ENCODE measurements around the gene ELL2. TPM values are rescaled to one million over a fixed set of nuclear protein-coding genes. Genes with fewer than 3 reads are reported as not detected.

ELL2 gene
- total and polyA plus RNA-seq, 2 of the 13 experiments (the other 11 are each of a cell fraction or from before 2014, with no cell fraction given): 78.9 to 97.1 TPM

DNA sequence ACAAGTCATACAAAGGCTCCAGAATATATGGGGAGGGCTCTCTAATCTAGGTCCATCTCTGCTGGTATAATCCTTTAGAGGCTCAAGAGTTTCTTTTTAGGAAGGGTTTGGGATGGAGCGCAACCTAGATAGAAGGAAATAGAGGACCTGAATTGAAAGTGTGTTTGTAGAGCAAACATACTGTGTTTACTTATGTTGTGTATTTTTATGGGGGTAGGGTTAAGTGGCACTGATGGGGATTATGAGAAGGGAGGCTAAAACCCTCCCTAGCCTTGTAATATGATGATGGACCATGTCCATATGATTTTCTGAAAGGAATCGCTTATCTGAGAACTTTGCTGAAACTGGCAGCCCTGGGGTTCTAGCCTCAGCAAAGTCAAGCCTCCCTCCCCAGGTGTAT, 4.4 kb upstream of the ELL2 start (continued):
- TF ChIP-seq SCMH1 (CRISPR knock-in tag; IDR thresholded peaks at IDR 0.05; ENCODE audit: borderline replicate concordance) (no peak), ZNF136 (CRISPR knock-in tag; IDR thresholded peaks at IDR 0.05; ENCODE audit: low read depth) (no peak), ZNF496 (CRISPR knock-in tag; IDR thresholded peaks at IDR 0.05; ENCODE audit: insufficient replicate concordance) (no peak), MEIS1 (CRISPR knock-in tag; IDR thresholded peaks at IDR 0.05; ENCODE audit: borderline replicate concordance) (no peak), SMAD1 (CRISPR knock-in tag; IDR thresholded peaks at IDR 0.05; ENCODE audit: borderline replicate concordance, low read depth) (no peak), FLYWCH1 (CRISPR knock-in tag; IDR thresholded peaks at IDR 0.05) (no peak), ZNF296 (CRISPR knock-in tag; conservative IDR thresholded peaks at IDR 0.05) (no peak), SP1 (IDR thresholded peaks at IDR 0.05) (no peak), SP1 (CRISPR knock-in tag; IDR thresholded peaks at IDR 0.05) (no peak), MTA1 (CRISPR knock-in tag; IDR thresholded peaks at IDR 0.05; ENCODE audit: borderline replicate concordance) (no peak), ZNF24 (IDR thresholded peaks at IDR 0.05) (no peak), KDM2A (CRISPR knock-in tag; IDR thresholded peaks at IDR 0.05; ENCODE audit: borderline replicate concordance, low read depth) (no peak), ZKSCAN1 (IDR thresholded peaks at IDR 0.05; ENCODE audit: low read length) (no peak), ZNF331 (CRISPR knock-in tag; IDR thresholded peaks at IDR 0.05) (peak; percentile 75), ETV6 (CRISPR knock-in tag; conservative IDR thresholded peaks at IDR 0.05) (no peak), CREB1 (IDR thresholded peaks at IDR 0.05) (no peak), CREB1 (CRISPR knock-in tag; IDR thresholded peaks at IDR 0.05) (peak; percentile 72), SPEN (CRISPR knock-in tag; IDR thresholded peaks at IDR 0.05; ENCODE audit: low read depth) (no peak)
- TF ChIP-seq, protein P1, sequence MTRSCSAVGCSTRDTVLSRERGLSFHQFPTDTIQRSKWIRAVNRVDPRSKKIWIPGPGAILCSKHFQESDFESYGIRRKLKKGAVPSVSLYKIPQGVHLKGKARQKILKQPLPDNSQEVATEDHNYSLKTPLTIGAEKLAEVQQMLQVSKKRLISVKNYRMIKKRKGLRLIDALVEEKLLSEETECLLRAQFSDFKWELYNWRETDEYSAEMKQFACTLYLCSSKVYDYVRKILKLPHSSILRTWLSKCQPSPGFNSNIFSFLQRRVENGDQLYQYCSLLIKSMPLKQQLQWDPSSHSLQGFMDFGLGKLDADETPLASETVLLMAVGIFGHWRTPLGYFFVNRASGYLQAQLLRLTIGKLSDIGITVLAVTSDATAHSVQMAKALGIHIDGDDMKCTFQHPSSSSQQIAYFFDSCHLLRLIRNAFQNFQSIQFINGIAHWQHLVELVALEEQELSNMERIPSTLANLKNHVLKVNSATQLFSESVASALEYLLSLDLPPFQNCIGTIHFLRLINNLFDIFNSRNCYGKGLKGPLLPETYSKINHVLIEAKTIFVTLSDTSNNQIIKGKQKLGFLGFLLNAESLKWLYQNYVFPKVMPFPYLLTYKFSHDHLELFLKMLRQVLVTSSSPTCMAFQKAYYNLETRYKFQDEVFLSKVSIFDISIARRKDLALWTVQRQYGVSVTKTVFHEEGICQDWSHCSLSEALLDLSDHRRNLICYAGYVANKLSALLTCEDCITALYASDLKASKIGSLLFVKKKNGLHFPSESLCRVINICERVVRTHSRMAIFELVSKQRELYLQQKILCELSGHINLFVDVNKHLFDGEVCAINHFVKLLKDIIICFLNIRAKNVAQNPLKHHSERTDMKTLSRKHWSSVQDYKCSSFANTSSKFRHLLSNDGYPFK (CRISPR knock-in tag; IDR thresholded peaks at IDR 0.05; ENCODE audit: borderline replicate concordance): no peak
- TF ChIP-seq, protein P2, sequence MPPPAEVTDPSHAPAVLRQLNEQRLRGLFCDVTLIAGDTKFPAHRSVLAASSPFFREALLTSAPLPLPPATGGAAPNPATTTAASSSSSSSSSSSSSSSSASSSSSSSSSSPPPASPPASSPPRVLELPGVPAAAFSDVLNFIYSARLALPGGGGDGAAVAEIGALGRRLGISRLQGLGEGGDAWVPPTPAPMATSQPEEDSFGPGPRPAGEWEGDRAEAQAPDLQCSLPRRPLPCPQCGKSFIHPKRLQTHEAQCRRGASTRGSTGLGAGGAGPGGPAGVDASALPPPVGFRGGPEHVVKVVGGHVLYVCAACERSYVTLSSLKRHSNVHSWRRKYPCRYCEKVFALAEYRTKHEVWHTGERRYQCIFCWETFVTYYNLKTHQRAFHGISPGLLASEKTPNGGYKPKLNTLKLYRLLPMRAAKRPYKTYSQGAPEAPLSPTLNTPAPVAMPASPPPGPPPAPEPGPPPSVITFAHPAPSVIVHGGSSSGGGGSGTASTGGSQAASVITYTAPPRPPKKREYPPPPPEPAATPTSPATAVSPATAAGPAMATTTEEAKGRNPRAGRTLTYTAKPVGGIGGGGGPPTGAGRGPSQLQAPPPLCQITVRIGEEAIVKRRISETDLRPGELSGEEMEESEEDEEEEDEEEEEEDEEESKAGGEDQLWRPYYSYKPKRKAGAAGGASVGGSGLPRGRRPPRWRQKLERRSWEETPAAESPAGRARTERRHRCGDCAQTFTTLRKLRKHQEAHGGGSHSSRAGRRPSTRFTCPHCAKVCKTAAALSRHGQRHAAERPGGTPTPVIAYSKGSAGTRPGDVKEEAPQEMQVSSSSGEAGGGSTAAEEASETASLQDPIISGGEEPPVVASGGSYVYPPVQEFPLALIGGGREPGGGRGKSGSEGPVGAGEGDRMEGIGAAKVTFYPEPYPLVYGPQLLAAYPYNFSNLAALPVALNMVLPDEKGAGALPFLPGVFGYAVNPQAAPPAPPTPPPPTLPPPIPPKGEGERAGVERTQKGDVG (CRISPR knock-in tag; IDR thresholded peaks at IDR 0.05; ENCODE audit: borderline replicate concordance): no peak
- TF ChIP-seq, protein P3, sequence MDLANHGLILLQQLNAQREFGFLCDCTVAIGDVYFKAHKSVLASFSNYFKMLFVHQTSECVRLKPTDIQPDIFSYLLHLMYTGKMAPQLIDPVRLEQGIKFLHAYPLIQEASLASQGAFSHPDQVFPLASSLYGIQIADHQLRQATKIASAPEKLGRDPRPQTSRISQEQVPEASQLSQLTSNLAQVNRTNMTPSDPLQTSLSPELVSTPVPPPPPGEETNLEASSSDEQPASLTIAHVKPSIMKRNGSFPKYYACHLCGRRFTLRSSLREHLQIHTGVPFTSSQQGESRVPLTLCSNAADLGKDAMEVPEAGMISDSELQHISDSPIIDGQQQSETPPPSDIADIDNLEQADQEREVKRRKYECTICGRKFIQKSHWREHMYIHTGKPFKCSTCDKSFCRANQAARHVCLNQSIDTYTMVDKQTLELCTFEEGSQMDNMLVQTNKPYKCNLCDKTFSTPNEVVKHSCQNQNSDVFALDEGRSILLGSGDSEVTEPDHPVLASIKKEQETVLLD (CRISPR knock-in tag; IDR thresholded peaks at IDR 0.05; ENCODE audit: low read depth): no peak
- TF ChIP-seq, protein P4, sequence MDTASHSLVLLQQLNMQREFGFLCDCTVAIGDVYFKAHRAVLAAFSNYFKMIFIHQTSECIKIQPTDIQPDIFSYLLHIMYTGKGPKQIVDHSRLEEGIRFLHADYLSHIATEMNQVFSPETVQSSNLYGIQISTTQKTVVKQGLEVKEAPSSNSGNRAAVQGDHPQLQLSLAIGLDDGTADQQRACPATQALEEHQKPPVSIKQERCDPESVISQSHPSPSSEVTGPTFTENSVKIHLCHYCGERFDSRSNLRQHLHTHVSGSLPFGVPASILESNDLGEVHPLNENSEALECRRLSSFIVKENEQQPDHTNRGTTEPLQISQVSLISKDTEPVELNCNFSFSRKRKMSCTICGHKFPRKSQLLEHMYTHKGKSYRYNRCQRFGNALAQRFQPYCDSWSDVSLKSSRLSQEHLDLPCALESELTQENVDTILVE (CRISPR knock-in tag; IDR thresholded peaks at IDR 0.05): 0 out of 2 replicates have a peak, but pooled peaks have one; percentile 44

Data from HepG2 (cell line).